ENCODE measurements around the gene WDR4.

Gene WDR4

GRCh38 chr21:42924433-42924751, 45.1 kb upstream of the WDR4 start:
- ATAC-seq = no peak
- no peak for TF ChIP-seq ESRRG (CRISPR knock-in tag; IDR thresholded peaks at IDR 0.05)
- no peak for TF ChIP-seq TOX (CRISPR knock-in tag; IDR thresholded peaks at IDR 0.05; ENCODE audit: borderline replicate concordance)
- no peak for TF ChIP-seq TCF4 (CRISPR knock-in tag; IDR thresholded peaks at IDR 0.05; ENCODE audit: borderline replicate concordance)
- TF ChIP-seq ISL1 (CRISPR knock-in tag; IDR thresholded peaks at IDR 0.05) = no peak
- no peak for TF ChIP-seq GLIS3 (CRISPR knock-in tag; IDR thresholded peaks at IDR 0.05)
- TF ChIP-seq RARB (CRISPR knock-in tag; IDR thresholded peaks at IDR 0.05) = no peak
- TF ChIP-seq TSHZ2 (CRISPR knock-in tag; IDR thresholded peaks at IDR 0.05) = no peak
- no peak for TF ChIP-seq ZNF70 (CRISPR knock-in tag; IDR thresholded peaks at IDR 0.05)
- TF ChIP-seq CSDC2 (CRISPR knock-in tag; IDR thresholded peaks at IDR 0.05) = no peak
- no peak for TF ChIP-seq ARNTL (CRISPR knock-in tag; IDR thresholded peaks at IDR 0.05; ENCODE audit: borderline replicate concordance, low read depth)
- TF ChIP-seq CSRNP3 (CRISPR knock-in tag; IDR thresholded peaks at IDR 0.05) = no peak
- TF ChIP-seq SNAI2 (CRISPR knock-in tag; IDR thresholded peaks at IDR 0.05) = no peak

- peak; percentile 91 for ATAC-seq
- TF ChIP-seq CSDC2 (CRISPR knock-in tag; IDR thresholded peaks at IDR 0.05) = no peak
- TF ChIP-seq GLIS3 (CRISPR knock-in tag; IDR thresholded peaks at IDR 0.05) = no peak
- TF ChIP-seq ESRRG (CRISPR knock-in tag; IDR thresholded peaks at IDR 0.05) = no peak
- no peak for TF ChIP-seq CREB5 (CRISPR knock-in tag; IDR thresholded peaks at IDR 0.05; ENCODE audit: low read depth)
- TF ChIP-seq TCF4 (CRISPR knock-in tag; IDR thresholded peaks at IDR 0.05; ENCODE audit: borderline replicate concordance) = no peak
- no peak for TF ChIP-seq ZNF565 (CRISPR knock-in tag; conservative IDR thresholded peaks at IDR 0.05; ENCODE audit: low read depth)
- no peak for TF ChIP-seq PATZ1 (CRISPR knock-in tag; IDR thresholded peaks at IDR 0.05; ENCODE audit: borderline replicate concordance)
- TF ChIP-seq POU6F1 (CRISPR knock-in tag; IDR thresholded peaks at IDR 0.05; ENCODE audit: borderline replicate concordance, low read depth) = no peak
- no peak for TF ChIP-seq ZC3H10 (CRISPR knock-in tag; IDR thresholded peaks at IDR 0.05)
- no peak for TF ChIP-seq SNAI2 (CRISPR knock-in tag; IDR thresholded peaks at IDR 0.05)
- no peak for TF ChIP-seq ZNF70 (CRISPR knock-in tag; IDR thresholded peaks at IDR 0.05)
- TF ChIP-seq ZFP3 (CRISPR knock-in tag; IDR thresholded peaks at IDR 0.05) = no peak
- no peak for TF ChIP-seq BACH2 (CRISPR knock-in tag; IDR thresholded peaks at IDR 0.05; ENCODE audit: borderline replicate concordance)
- no peak for TF ChIP-seq OSR1 (CRISPR knock-in tag; IDR thresholded peaks at IDR 0.05)
- no peak for TF ChIP-seq TSHZ2 (CRISPR knock-in tag; IDR thresholded peaks at IDR 0.05)
- TF ChIP-seq ZNF8 (CRISPR knock-in tag; IDR thresholded peaks at IDR 0.05) = no peak
These were observed 44.5 kb upstream of the WDR4 start for GRCh38 chr21:42923553-42924432.

Measured in SK-N-SH treated with all-trans-retinoic acid at 6 μM for 48 hours (cell line).